ENCODE results near the gene FAF1.

FAF1 gene

GRCh38 chr1:50949286-50949982 is 10.6 kb downstream of the FAF1 start:
- no peak for TF ChIP-seq MAX (IDR thresholded peaks at IDR 0.05)
- TF ChIP-seq CEBPB (IDR thresholded peaks at IDR 0.05): no peak
- no peak for TF ChIP-seq EGR1 (IDR thresholded peaks at IDR 0.05)
- no peak for TF ChIP-seq TCF12 (IDR thresholded peaks at IDR 0.05; ENCODE audit: low read depth)
- no peak for TF ChIP-seq YY1 (IDR thresholded peaks at IDR 0.05; ENCODE audit: low read depth)
- TF ChIP-seq EP300 (IDR thresholded peaks at IDR 0.05; ENCODE audit: borderline replicate concordance): no peak
- TF ChIP-seq CREB1 (IDR thresholded peaks at IDR 0.05; ENCODE audit: low read depth): no peak
- no peak for TF ChIP-seq TEAD4 (IDR thresholded peaks at IDR 0.05)
- TF ChIP-seq FOXM1 (IDR thresholded peaks at IDR 0.05; ENCODE audit: borderline replicate concordance, low read depth): no peak
- TF ChIP-seq ZBTB7A (IDR thresholded peaks at IDR 0.05; ENCODE audit: low read depth): no peak
- no peak for TF ChIP-seq RAD21 (IDR thresholded peaks at IDR 0.05; ENCODE audit: low read depth)
- no peak for TF ChIP-seq REST (IDR thresholded peaks at IDR 0.05; ENCODE audit: low read depth)

DNA sequence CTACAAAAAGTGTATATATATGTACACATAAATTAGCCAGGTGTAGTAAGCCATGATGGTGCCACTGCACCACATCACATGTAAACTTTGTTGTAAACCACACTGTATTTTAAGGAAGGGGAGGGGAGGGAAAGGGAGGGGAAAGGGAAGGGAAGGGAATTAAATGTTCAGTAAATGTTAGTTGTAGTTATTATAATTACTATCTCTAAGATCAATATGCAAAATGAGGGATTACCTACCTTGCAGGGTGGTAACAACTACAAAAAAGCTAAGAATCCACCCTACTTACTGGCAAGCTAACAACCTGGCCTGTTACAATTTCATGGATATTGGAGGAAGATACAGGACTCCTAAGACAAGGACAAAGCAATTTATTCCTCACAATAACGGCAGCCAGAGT is 17.7 kb downstream of the FAF1 start:
- TF ChIP-seq CREB1 (IDR thresholded peaks at IDR 0.05; ENCODE audit: low read depth): no peak
- TF ChIP-seq ZBTB7A (IDR thresholded peaks at IDR 0.05; ENCODE audit: low read depth): no peak
- no peak for TF ChIP-seq TAF1 (IDR thresholded peaks at IDR 0.05; ENCODE audit: low read depth)
- TF ChIP-seq YY1 (IDR thresholded peaks at IDR 0.05; ENCODE audit: low read depth): no peak

- no peak for TF ChIP-seq NFIC (IDR thresholded peaks at IDR 0.05)
- TF ChIP-seq EP300 (IDR thresholded peaks at IDR 0.05; ENCODE audit: borderline replicate concordance): no peak
- no peak for TF ChIP-seq MAX (IDR thresholded peaks at IDR 0.05)
- TF ChIP-seq TEAD4 (IDR thresholded peaks at IDR 0.05): no peak
- TF ChIP-seq FOXM1 (IDR thresholded peaks at IDR 0.05; ENCODE audit: borderline replicate concordance, low read depth): no peak
- no peak for TF ChIP-seq TAF1 (IDR thresholded peaks at IDR 0.05; ENCODE audit: low read depth)
- TF ChIP-seq EGR1 (IDR thresholded peaks at IDR 0.05): no peak
- no peak for TF ChIP-seq TCF12 (IDR thresholded peaks at IDR 0.05; ENCODE audit: low read depth)
- TF ChIP-seq, protein P1, sequence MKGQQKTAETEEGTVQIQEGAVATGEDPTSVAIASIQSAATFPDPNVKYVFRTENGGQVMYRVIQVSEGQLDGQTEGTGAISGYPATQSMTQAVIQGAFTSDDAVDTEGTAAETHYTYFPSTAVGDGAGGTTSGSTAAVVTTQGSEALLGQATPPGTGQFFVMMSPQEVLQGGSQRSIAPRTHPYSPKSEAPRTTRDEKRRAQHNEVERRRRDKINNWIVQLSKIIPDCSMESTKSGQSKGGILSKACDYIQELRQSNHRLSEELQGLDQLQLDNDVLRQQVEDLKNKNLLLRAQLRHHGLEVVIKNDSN (IDR thresholded peaks at IDR 0.05): no peak
Observed at GRCh38 chr1:50940291-50940690, 19.8 kb downstream of the FAF1 start.

DNA sequence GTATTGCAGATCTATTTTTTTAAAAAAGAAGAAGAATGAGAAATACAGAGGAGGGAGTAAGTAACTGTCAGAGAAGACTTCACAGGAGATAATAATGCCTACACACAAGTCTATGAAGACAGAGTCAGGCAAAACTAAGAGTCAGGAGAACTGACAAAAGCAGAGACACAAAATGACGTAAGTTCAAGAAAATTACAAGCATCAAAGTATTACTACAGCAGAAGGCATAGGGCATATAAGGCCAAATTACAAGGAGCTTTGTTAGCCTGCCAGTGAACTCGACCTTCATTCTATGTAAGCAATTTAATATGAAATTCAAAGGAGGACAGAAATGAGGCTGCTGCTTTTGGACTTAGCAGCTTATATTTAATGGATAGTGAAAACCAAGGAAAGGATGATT is 23.7 kb downstream of the FAF1 start:
- no peak for TF ChIP-seq TAF1 (IDR thresholded peaks at IDR 0.05; ENCODE audit: low read depth)
- no peak for TF ChIP-seq CREB1 (IDR thresholded peaks at IDR 0.05; ENCODE audit: low read depth)
- TF ChIP-seq, protein P1 (IDR thresholded peaks at IDR 0.05): no peak
- TF ChIP-seq RAD21 (IDR thresholded peaks at IDR 0.05; ENCODE audit: low read depth): no peak
- TF ChIP-seq ZBTB7A (IDR thresholded peaks at IDR 0.05; ENCODE audit: low read depth): no peak
- no peak for TF ChIP-seq TEAD4 (IDR thresholded peaks at IDR 0.05)

DNA sequence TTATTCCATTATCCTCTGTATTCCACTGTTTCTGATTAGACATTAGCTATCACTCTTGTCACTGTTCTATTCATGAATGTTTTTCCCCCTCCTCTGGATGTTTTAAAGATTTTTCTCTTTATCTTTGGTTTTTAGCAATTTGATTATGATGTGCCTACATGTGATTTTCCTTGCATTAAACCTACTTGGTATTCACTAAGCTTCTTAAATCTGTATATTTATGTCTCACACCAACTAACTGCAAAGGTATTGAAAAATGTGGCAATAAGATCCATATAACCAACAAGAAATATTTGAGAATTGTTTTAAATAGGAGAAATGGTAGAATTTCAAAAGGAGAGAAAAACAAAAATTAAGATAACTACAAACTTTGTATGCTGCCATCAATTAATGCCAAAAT is 25.2 kb downstream of the FAF1 start:
- TF ChIP-seq MAX (IDR thresholded peaks at IDR 0.05) (no peak), NFIC (IDR thresholded peaks at IDR 0.05) (no peak), REST (IDR thresholded peaks at IDR 0.05; ENCODE audit: low read depth) (no peak), TAF1 (IDR thresholded peaks at IDR 0.05; ENCODE audit: low read depth) (no peak)

DNA sequence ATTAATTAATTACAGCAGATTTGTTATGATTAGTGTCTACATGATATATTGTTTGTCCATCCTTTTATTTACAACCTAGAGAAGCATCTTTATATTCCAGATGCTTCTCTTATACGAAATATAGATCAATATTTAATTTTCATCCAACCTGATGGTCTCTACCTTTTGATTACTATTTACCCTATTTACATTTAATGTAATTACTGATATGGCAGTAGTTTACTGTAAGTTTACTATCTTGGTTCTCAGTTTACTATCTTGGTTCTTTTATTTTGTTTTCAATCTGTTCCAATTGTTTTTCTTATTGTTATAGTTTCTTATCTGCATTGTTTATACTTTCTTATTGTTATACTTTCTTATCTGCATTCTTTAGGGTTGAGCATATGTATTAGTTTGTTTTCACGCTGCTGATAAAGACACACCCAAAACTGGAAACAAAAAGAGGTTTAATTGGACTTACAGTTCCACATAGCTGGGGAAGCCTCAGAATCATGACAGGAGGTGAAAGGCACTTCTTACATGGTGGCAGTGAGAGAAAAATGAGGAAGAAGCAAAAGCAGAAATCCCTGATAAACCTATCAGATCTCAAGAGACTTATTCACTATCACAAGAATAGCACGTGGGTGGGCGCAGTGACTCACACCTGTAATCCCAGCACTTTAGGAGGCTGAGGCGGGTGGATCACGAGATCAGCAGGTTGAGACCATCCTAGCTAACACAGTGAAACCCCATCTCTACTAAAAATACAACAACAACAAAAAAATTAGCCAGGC is 28.9 kb downstream of the FAF1 start:
- TF ChIP-seq TEAD4 (IDR thresholded peaks at IDR 0.05) (no peak), TCF12 (IDR thresholded peaks at IDR 0.05; ENCODE audit: low read depth) (no peak), CEBPB (IDR thresholded peaks at IDR 0.05) (no peak), CREB1 (IDR thresholded peaks at IDR 0.05; ENCODE audit: low read depth) (no peak), REST (IDR thresholded peaks at IDR 0.05; ENCODE audit: low read depth) (no peak), TAF1 (IDR thresholded peaks at IDR 0.05; ENCODE audit: low read depth) (no peak), EGR1 (IDR thresholded peaks at IDR 0.05) (no peak), RAD21 (IDR thresholded peaks at IDR 0.05; ENCODE audit: low read depth) (no peak), EP300 (IDR thresholded peaks at IDR 0.05; ENCODE audit: borderline replicate concordance) (no peak), YY1 (IDR thresholded peaks at IDR 0.05; ENCODE audit: low read depth) (no peak)
- TF ChIP-seq, protein P1 (IDR thresholded peaks at IDR 0.05): no peak
